SK-N-SH treated with all-trans-retinoic acid at 6 μM for 48 hours (cell line): ENCODE results near the gene RAPSN.

Experiments
- ARNTL ChIP-seq: fragments of 450-650 bp; formaldehyde crosslinking; IDR thresholded peaks from 2 replicates; pipeline ENCODE4 v1.5.0; 2020; ENCODE audit warnings: low read depth, mild to moderate bottlenecking, moderate library complexity, borderline replicate concordance
- BACH2 ChIP-seq: fragments of 250-450 bp; sonication (Bioruptor Pico); IDR thresholded peaks from 2 replicates; pipeline ENCODE4 v1.9.0; 2021; ENCODE audit warnings: mild to moderate bottlenecking, borderline replicate concordance
- ISL1 ChIP-seq: fragments of 250-450 bp; sonication (Bioruptor Pico); IDR thresholded peaks from 2 replicates; pipeline ENCODE4 v2.1.2; 2022; ENCODE audit warnings: mild to moderate bottlenecking, moderate library complexity
- OSR1 ChIP-seq: fragments of 250-450 bp; sonication (Bioruptor Pico); IDR thresholded peaks from 2 replicates; pipeline ENCODE4 v1.8.0; 2022; ENCODE audit warnings: moderate library complexity, mild to moderate bottlenecking, inconsistent platforms
- RARB ChIP-seq: fragments of 250-450 bp; sonication (Bioruptor Pico); IDR thresholded peaks from 2 replicates; pipeline ENCODE4 v1.8.0; 2021; ENCODE audit warnings: mild to moderate bottlenecking, moderate library complexity
- ZC3H10 ChIP-seq: fragments of 250-450 bp; sonication (Bioruptor Pico); IDR thresholded peaks from 2 replicates; pipeline ENCODE4 v1.5.1; 2021; ENCODE audit warnings: mild to moderate bottlenecking, moderate library complexity
- ZFP3 ChIP-seq: fragments of 250-450 bp; sonication (Bioruptor Pico); IDR thresholded peaks from 2 replicates; pipeline ENCODE4 v1.5.0; 2020; ENCODE audit warnings: mild to moderate bottlenecking, moderate library complexity
- ZFP30 ChIP-seq: fragments of 450-650 bp; formaldehyde crosslinking; IDR thresholded peaks from 2 replicates; pipeline ENCODE4 v1.5.0; 2022; ENCODE audit warnings: mild to moderate bottlenecking, moderate library complexity
- ZNF70 ChIP-seq: fragments of 450-650 bp; formaldehyde crosslinking; IDR thresholded peaks from 2 replicates; pipeline ENCODE4 v1.5.0; 2020; ENCODE audit warnings: mild to moderate bottlenecking, moderate library complexity
- TF ChIP-seq, protein P1 (sequence below): fragments of 250-450 bp; sonication (Bioruptor Pico); IDR thresholded peaks from 2 replicates; pipeline ENCODE4 v1.5.1; 2020; ENCODE audit warnings: low read depth, mild to moderate bottlenecking, moderate library complexity
- TF ChIP-seq, protein P2 (sequence below): fragments of 250-450 bp; sonication (Bioruptor Pico); IDR thresholded peaks from 2 replicates; pipeline ENCODE4 v1.8.0; 2020; ENCODE audit warnings: mild to moderate bottlenecking, moderate library complexity, borderline replicate concordance
- TF ChIP-seq, protein P3 (sequence below): fragments of 250-450 bp; sonication (Bioruptor Pico); IDR thresholded peaks from 2 replicates; pipeline ENCODE4 v1.8.0; 2021; ENCODE audit warnings: low read depth, mild to moderate bottlenecking, moderate library complexity, borderline replicate concordance

DNA sequence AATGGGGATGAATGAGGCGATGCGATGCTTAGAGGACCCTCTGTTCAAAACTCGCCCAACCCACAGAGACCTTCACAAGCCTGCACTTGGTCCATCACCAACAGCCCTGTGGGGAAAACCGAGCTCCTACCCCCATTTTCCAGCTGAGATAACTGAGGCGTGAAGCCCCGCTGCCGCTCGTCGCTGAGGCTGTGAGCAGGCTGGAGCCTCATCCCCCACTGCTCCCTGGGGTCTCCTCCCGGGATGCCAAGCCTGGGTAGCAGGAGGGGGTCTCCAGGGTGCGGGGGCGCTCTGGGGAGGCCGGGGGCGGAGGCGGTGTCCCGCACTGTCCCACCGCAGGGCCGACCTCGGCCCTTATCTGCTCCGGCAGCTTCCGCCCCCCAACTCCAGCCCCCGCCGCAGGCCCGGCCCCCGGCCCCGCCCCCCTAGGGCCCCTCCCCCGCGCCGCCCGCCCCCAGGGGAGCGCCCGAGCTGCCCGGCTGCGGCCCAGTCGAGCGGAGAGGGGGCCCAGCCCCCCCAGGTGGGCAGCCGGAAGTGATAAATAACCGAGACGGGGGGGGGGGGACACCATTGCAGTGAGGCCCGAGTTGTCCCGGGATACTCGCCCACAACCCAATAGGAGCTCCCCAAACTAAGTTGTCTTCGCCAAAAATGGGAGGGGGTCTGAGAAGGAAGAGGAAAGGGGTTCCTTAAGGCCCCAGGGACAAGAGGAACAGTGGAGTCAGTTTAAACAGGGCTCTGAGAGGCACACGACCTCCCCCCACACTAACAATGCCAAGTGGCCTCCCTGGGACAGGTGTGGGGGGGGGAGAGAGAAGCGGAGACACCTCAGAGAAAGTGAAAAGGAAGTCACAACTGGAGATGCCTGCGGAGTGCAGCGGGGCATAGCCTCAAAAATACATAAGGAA is 48.8 kb downstream of the RAPSN start:
- TF ChIP-seq BACH2 (CRISPR knock-in tag), result no peak
- TF ChIP-seq, protein P1, sequence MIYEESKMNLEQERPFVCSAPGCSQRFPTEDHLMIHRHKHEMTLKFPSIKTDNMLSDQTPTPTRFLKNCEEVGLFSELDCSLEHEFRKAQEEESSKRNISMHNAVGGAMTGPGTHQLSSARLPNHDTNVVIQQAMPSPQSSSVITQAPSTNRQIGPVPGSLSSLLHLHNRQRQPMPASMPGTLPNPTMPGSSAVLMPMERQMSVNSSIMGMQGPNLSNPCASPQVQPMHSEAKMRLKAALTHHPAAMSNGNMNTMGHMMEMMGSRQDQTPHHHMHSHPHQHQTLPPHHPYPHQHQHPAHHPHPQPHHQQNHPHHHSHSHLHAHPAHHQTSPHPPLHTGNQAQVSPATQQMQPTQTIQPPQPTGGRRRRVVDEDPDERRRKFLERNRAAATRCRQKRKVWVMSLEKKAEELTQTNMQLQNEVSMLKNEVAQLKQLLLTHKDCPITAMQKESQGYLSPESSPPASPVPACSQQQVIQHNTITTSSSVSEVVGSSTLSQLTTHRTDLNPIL (CRISPR knock-in tag), result no peak
- no peak for TF ChIP-seq ZC3H10 (CRISPR knock-in tag)
- TF ChIP-seq, protein P2, sequence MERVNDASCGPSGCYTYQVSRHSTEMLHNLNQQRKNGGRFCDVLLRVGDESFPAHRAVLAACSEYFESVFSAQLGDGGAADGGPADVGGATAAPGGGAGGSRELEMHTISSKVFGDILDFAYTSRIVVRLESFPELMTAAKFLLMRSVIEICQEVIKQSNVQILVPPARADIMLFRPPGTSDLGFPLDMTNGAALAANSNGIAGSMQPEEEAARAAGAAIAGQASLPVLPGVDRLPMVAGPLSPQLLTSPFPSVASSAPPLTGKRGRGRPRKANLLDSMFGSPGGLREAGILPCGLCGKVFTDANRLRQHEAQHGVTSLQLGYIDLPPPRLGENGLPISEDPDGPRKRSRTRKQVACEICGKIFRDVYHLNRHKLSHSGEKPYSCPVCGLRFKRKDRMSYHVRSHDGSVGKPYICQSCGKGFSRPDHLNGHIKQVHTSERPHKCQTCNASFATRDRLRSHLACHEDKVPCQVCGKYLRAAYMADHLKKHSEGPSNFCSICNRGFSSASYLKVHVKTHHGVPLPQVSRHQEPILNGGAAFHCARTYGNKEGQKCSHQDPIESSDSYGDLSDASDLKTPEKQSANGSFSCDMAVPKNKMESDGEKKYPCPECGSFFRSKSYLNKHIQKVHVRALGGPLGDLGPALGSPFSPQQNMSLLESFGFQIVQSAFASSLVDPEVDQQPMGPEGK (CRISPR knock-in tag), result no peak
- no peak for TF ChIP-seq ZNF70
- TF ChIP-seq ARNTL, result no peak
- TF ChIP-seq, protein P3, sequence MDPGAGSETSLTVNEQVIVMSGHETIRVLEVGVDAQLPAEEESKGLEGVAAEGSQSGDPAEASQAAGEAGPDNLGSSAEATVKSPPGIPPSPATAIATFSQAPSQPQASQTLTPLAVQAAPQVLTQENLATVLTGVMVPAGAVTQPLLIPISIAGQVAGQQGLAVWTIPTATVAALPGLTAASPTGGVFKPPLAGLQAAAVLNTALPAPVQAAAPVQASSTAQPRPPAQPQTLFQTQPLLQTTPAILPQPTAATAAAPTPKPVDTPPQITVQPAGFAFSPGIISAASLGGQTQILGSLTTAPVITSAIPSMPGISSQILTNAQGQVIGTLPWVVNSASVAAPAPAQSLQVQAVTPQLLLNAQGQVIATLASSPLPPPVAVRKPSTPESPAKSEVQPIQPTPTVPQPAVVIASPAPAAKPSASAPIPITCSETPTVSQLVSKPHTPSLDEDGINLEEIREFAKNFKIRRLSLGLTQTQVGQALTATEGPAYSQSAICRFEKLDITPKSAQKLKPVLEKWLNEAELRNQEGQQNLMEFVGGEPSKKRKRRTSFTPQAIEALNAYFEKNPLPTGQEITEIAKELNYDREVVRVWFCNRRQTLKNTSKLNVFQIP (CRISPR knock-in tag), result no peak
- TF ChIP-seq OSR1 (CRISPR knock-in tag), result no peak
- TF ChIP-seq ISL1, result no peak
- TF ChIP-seq RARB (CRISPR knock-in tag), result no peak
- no peak for TF ChIP-seq ZFP30
- TF ChIP-seq ZFP3 (CRISPR knock-in tag), result no peak
